ENCODE results near the gene RRM1. TPM values are rescaled to one million over a fixed set of nuclear protein-coding genes. Genes with fewer than 3 reads are reported as not detected.

The RRM1 gene
- total and polyA plus RNA-seq, 2 of the 13 experiments (the other 11 are each of a cell fraction or from before 2014, with no cell fraction given) = 17.3 to 108 TPM

DNA sequence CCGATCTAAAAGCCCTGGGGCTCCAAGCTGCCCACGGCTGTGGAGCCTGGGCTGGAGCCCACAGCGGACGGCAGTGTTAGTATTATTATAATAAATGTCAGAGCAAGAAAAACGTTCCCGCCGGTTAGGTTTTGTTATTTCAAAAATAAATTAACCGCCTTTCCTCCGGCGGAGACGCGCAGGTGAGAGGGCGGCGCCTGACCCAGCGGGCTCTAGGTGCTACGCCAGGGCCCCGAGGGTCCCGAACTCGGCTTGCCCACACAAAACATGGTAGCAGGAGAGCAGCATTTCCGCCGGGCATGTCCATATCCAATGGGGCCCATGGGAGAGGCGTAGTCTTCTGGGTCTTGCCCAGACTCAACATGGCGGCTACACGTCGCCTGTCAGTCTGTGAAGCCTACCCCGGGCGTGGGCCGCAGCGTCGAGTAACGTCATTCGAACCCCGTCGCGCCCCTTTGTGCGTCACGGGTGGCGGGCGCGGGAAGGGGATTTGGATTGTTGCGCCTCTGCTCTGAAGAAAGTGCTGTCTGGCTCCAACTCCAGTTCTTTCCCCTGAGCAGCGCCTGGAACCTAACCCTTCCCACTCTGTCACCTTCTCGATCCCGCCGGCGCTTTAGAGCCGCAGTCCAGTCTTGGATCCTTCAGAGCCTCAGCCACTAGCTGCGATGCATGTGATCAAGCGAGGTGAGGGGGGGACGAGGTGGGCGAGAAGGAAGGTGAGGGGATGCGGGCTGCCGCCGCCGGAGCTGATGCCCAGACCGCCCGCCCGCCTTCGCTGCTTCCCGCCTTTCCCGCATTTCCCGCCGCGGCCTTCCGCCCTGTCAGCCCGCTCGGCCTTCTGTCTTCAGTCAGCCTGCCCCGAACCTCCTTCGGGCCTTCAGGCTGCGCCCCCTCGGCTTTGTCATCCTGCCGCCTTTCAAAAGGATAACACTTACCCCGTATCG, at the start of gene RRM1 (continued):
- TF ChIP-seq, protein P1, sequence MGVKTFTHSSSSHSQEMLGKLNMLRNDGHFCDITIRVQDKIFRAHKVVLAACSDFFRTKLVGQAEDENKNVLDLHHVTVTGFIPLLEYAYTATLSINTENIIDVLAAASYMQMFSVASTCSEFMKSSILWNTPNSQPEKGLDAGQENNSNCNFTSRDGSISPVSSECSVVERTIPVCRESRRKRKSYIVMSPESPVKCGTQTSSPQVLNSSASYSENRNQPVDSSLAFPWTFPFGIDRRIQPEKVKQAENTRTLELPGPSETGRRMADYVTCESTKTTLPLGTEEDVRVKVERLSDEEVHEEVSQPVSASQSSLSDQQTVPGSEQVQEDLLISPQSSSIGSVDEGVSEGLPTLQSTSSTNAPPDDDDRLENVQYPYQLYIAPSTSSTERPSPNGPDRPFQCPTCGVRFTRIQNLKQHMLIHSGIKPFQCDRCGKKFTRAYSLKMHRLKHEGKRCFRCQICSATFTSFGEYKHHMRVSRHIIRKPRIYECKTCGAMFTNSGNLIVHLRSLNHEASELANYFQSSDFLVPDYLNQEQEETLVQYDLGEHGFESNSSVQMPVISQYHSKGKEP (CRISPR knock-in tag; IDR thresholded peaks at IDR 0.05) = no peak
- TF ChIP-seq ZFP36L2 (CRISPR knock-in tag; IDR thresholded peaks at IDR 0.05) = no peak
- 0 out of 2 replicates have a peak, but pooled peaks have one; percentile 10 for TF ChIP-seq ZNF766 (CRISPR knock-in tag; IDR thresholded peaks at IDR 0.05; ENCODE audit: borderline replicate concordance)
- TF ChIP-seq DR1 (CRISPR knock-in tag; IDR thresholded peaks at IDR 0.05) = peak; percentile 61; the same call in 1 of the 2 replicates
- no peak for TF ChIP-seq ZSCAN21 (CRISPR knock-in tag; IDR thresholded peaks at IDR 0.05; ENCODE audit: borderline replicate concordance)
- TF ChIP-seq ZMYM4 (CRISPR knock-in tag; IDR thresholded peaks at IDR 0.05) = peak; percentile 95
- TF ChIP-seq, protein P2, sequence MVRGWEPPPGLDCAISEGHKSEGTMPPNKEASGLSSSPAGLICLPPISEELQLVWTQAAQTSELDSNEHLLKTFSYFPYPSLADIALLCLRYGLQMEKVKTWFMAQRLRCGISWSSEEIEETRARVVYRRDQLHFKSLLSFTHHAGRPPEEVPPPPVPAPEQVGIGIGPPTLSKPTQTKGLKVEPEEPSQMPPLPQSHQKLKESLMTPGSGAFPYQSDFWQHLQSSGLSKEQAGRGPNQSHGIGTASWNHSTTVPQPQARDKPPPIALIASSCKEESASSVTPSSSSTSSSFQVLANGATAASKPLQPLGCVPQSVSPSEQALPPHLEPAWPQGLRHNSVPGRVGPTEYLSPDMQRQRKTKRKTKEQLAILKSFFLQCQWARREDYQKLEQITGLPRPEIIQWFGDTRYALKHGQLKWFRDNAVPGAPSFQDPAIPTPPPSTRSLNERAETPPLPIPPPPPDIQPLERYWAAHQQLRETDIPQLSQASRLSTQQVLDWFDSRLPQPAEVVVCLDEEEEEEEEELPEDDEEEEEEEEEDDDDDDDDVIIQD (CRISPR knock-in tag; IDR thresholded peaks at IDR 0.05; ENCODE audit: low read depth) = 0 out of 2 replicates have a peak, but pooled peaks have one; percentile 58
- TF ChIP-seq PPARG (CRISPR knock-in tag; conservative IDR thresholded peaks at IDR 0.05) = no peak; the same call in 1 of the 2 replicates
- TF ChIP-seq, protein P3, sequence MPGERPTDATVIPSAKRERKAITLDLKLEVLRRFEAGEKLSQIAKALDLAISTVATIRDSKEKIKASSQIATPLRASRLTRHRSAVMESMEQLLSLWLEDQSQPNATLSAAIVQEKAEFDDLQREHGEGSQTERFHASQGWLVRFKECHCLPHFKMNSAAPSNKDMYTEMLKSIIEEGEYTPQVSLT (CRISPR knock-in tag; IDR thresholded peaks at IDR 0.05; ENCODE audit: borderline replicate concordance, low read depth) = no peak
- no peak for TF ChIP-seq HNF4A (CRISPR knock-in tag; IDR thresholded peaks at IDR 0.05)
- no peak for TF ChIP-seq ZEB1 (IDR thresholded peaks at IDR 0.05; ENCODE audit: insufficient replicate concordance, low read depth)
- peak; percentile 96; the same call in 1 of the 2 replicates for TF ChIP-seq KMT2A (CRISPR knock-in tag; IDR thresholded peaks at IDR 0.05)
- TF ChIP-seq NKX3-1 (CRISPR knock-in tag; IDR thresholded peaks at IDR 0.05) = peak; percentile 76; the same call in 1 of the 2 replicates
- TF ChIP-seq, protein P4, sequence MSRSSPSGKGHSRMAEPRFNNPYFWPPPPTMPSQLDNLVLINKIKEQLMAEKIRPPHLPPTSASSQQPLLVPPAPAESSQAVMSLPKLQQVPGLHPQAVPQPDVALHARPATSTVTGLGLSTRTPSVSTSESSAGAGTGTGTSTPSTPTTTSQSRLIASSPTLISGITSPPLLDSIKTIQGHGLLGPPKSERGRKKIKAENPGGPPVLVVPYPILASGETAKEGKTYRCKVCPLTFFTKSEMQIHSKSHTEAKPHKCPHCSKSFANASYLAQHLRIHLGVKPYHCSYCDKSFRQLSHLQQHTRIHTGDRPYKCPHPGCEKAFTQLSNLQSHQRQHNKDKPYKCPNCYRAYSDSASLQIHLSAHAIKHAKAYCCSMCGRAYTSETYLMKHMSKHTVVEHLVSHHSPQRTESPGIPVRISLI (CRISPR knock-in tag; IDR thresholded peaks at IDR 0.05; ENCODE audit: borderline replicate concordance) = peak; percentile 37; the same call in 1 of the 2 replicates
- no peak for TF ChIP-seq POLR2AphosphoS2 (IDR thresholded peaks at IDR 0.05; ENCODE audit: low read depth, low read length)
- TF ChIP-seq SMAD1 (CRISPR knock-in tag; IDR thresholded peaks at IDR 0.05; ENCODE audit: borderline replicate concordance, low read depth) = peak; percentile 47; the same call in 1 of the 2 replicates
- no peak for TF ChIP-seq MZF1 (CRISPR knock-in tag; IDR thresholded peaks at IDR 0.05; ENCODE audit: borderline replicate concordance)
- no peak for TF ChIP-seq FOXP1 (IDR thresholded peaks at IDR 0.05)
- no peak for TF ChIP-seq FOXP1 (CRISPR knock-in tag; IDR thresholded peaks at IDR 0.05)
- no peak for TF ChIP-seq ARID2 (CRISPR knock-in tag; IDR thresholded peaks at IDR 0.05; ENCODE audit: borderline replicate concordance)
- TF ChIP-seq, protein P5, sequence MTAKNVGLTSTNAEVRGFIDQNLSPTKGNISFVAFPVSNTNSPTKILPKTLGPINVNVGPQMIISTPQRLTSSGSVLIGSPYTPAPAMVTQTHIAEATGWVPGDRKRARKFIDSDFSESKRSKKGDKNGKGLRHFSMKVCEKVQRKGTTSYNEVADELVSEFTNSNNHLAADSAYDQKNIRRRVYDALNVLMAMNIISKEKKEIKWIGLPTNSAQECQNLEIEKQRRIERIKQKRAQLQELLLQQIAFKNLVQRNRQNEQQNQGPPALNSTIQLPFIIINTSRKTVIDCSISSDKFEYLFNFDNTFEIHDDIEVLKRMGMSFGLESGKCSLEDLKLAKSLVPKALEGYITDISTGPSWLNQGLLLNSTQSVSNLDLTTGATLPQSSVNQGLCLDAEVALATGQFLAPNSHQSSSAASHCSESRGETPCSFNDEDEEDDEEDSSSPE (CRISPR knock-in tag; IDR thresholded peaks at IDR 0.05) = peak; percentile 100
- TF ChIP-seq, protein P6, sequence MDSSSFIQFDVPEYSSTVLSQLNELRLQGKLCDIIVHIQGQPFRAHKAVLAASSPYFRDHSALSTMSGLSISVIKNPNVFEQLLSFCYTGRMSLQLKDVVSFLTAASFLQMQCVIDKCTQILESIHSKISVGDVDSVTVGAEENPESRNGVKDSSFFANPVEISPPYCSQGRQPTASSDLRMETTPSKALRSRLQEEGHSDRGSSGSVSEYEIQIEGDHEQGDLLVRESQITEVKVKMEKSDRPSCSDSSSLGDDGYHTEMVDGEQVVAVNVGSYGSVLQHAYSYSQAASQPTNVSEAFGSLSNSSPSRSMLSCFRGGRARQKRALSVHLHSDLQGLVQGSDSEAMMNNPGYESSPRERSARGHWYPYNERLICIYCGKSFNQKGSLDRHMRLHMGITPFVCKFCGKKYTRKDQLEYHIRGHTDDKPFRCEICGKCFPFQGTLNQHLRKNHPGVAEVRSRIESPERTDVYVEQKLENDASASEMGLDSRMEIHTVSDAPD (CRISPR knock-in tag; IDR thresholded peaks at IDR 0.05) = no peak

All from HepG2 (cell line).